ENCODE results near the gene MSLN. TPM values are rescaled to one million over a fixed set of nuclear protein-coding genes. Genes with fewer than 3 reads are reported as not detected.

Gene MSLN
- total and polyA plus RNA-seq, 9 of the 15 experiments (the other 6 are each of a cell fraction or from before 2014, with no cell fraction given) = not detected

DNA sequence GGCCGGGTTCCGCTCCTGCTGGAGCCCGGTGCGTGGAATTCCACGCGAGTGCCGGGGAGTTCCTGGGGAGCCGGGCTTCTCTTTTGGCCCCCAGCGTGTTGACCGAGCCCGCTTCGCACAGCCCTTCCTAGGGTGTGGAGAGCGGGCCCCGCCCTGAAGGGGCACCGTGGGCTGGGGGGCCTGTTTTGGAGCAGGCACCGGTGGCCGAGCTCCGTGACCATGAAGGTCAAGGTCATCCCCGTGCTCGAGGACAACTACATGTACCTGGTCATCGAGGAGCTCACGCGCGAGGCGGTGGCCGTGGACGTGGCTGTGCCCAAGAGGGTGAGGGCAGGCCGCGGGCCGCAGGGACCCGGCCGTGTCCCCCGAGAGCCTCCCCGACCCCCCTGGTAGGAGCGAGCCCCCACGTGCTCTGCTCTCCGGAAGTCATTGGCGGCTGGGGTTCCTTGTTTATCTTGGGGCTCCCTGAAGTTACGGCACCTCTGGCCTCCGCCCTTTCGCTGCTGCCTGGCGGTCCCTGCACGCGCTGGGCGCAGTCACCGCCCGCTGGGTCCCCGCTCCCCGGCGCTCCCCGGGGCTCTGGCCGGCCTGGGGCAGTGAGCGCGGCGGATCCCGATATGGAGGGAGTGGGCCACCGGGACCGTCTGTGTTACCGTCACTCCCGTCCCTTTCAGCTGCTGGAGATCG is 33.1 kb upstream of the MSLN start (continued):
- TF ChIP-seq, protein P1, sequence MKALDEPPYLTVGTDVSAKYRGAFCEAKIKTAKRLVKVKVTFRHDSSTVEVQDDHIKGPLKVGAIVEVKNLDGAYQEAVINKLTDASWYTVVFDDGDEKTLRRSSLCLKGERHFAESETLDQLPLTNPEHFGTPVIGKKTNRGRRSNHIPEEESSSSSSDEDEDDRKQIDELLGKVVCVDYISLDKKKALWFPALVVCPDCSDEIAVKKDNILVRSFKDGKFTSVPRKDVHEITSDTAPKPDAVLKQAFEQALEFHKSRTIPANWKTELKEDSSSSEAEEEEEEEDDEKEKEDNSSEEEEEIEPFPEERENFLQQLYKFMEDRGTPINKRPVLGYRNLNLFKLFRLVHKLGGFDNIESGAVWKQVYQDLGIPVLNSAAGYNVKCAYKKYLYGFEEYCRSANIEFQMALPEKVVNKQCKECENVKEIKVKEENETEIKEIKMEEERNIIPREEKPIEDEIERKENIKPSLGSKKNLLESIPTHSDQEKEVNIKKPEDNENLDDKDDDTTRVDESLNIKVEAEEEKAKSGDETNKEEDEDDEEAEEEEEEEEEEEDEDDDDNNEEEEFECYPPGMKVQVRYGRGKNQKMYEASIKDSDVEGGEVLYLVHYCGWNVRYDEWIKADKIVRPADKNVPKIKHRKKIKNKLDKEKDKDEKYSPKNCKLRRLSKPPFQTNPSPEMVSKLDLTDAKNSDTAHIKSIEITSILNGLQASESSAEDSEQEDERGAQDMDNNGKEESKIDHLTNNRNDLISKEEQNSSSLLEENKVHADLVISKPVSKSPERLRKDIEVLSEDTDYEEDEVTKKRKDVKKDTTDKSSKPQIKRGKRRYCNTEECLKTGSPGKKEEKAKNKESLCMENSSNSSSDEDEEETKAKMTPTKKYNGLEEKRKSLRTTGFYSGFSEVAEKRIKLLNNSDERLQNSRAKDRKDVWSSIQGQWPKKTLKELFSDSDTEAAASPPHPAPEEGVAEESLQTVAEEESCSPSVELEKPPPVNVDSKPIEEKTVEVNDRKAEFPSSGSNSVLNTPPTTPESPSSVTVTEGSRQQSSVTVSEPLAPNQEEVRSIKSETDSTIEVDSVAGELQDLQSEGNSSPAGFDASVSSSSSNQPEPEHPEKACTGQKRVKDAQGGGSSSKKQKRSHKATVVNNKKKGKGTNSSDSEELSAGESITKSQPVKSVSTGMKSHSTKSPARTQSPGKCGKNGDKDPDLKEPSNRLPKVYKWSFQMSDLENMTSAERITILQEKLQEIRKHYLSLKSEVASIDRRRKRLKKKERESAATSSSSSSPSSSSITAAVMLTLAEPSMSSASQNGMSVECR (CRISPR knock-in tag; IDR thresholded peaks at IDR 0.05) = peak; percentile 18
- TF ChIP-seq ETV5 (CRISPR knock-in tag; IDR thresholded peaks at IDR 0.05; ENCODE audit: low read depth) = peak; percentile 63; the same call in 1 of the 2 replicates
- peak; percentile 61; the same call in 1 of the 2 replicates for TF ChIP-seq GABPB1 (CRISPR knock-in tag; IDR thresholded peaks at IDR 0.05)
- TF ChIP-seq NR2C1 (IDR thresholded peaks at IDR 0.05) = no peak
- 0 out of 2 replicates have a peak, but pooled peaks have one; percentile 6 for TF ChIP-seq NR2C1 (tag; IDR thresholded peaks at IDR 0.05)
- TF ChIP-seq HLTF (IDR thresholded peaks at IDR 0.05) = 0 out of 2 replicates have a peak, but pooled peaks have one; percentile 35
- TF ChIP-seq FOXO4 (CRISPR knock-in tag; IDR thresholded peaks at IDR 0.05) = no peak
- TF ChIP-seq PCBP2 (IDR thresholded peaks at IDR 0.05; ENCODE audit: low read depth, low read length, poor library complexity, severe bottlenecking) = no peak
- TF ChIP-seq PTBP1 (IDR thresholded peaks at IDR 0.05; ENCODE audit: low read depth, low read length) = peak; percentile 16; the same call in 1 of the 2 replicates
- peak; percentile 50; the same call in 1 of the 2 replicates for TF ChIP-seq KDM2B (CRISPR knock-in tag; IDR thresholded peaks at IDR 0.05)
- TF ChIP-seq E4F1 (CRISPR knock-in tag; IDR thresholded peaks at IDR 0.05; ENCODE audit: borderline replicate concordance) = no peak
- no peak for TF ChIP-seq GABPA (tag; conservative IDR thresholded peaks at IDR 0.05; ENCODE audit: low read depth)
- TF ChIP-seq, protein P2, sequence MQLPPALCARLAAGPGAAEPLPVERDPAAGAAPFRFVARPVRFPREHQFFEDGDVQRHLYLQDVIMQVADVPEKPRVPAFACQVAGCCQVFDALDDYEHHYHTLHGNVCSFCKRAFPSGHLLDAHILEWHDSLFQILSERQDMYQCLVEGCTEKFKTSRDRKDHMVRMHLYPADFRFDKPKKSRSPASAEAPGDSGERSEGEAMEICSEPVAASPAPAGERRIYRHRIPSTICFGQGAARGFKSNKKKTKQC (CRISPR knock-in tag; IDR thresholded peaks at IDR 0.05) = 0 out of 2 replicates have a peak, but pooled peaks have one; percentile 9
- TF ChIP-seq EP400 (IDR thresholded peaks at IDR 0.05) = peak; percentile 69; the same call in 1 of the 2 replicates
- 0 out of 2 replicates have a peak, but pooled peaks have one; percentile 10 for TF ChIP-seq SP1 (CRISPR knock-in tag; IDR thresholded peaks at IDR 0.05)
- TF ChIP-seq MTA3 (IDR thresholded peaks at IDR 0.05; ENCODE audit: borderline replicate concordance) = peak; percentile 78
- TF ChIP-seq KDM5B (IDR thresholded peaks at IDR 0.05; ENCODE audit: insufficient replicate concordance, low read depth, low read length) = peak; percentile 7
- peak; percentile 87 for TF ChIP-seq CHD1 (IDR thresholded peaks at IDR 0.05; ENCODE audit: low read length)
